NCI-H1105 (cell line): ENCODE results near the gene BTBD10.

Experiments used
- DNase-seq: peaks from one replicate; lab custom pipeline; 2025; lab: John Stamatoyannopoulos, UW

The BTBD10 gene

DNA sequence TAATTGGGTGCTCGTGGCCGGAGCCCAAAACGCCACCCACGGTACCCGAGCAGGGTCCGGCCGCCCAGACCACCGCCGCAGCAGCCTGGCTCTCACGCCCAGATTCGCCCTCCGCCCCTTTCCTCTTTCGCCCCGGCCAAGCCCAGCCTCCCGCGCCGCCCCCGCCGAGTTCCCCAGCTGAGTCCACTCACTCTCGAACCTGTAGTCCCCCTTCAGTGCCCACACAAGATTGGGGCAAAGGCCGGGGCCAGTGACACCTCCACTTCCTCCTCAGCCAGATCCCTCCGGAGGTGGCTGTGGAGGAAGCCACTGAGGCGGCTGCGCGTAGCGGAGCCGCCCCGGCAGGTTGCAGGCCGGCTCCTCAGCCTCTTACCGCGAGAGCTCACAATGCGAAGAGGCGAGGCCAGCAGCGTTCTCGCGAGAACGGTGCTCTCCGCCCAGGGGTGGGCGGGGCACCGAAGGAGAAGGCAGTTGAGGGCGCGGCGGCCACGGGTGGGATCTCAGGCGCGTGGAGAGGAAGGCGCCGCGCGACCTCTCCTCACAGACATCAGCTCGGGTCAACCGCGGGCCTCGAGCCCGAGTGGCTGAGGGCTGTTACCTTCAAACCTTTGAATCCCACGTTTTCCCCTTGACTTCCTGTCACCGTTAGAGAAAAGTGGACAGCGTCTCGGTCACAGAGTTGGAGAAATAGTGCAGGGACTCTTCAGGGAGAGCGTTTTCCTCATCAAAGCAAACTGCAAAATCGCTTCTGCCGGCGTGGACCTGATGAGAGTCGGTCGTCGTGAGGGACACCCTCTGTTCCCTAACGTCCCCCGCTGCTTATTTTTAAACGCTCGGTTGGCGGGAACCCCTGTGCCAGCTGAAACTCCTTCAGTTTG is at the start of gene BTBD10:
BTBD10 (minus strand) TSS at position 322 of the 878 bp plus-strand sequence. CDS start 18,098 bp downstream, outside the sequence.
- peak; percentile 92 for DNase-seq

DNA sequence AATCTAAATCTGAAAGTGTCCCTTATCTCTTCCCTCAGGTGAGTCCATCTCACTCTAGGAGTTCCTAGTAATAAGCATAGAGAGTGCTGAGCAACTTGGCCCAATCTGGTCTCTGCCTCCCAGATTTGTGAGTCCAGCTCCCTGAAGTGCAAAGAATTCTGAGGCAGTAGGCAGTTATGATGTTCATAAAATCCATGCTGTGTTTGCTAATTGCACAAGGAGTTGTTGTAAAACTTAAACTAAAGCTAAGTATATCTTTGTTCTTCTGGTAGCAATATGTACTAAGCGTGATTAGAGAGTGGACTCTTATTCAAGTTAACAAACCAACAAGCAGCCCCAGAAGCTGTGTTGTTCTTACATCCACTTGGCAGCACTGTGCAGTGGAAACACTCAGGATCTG is 40.4 kb upstream of the BTBD10 start:
- no peak for DNase-seq

DNA sequence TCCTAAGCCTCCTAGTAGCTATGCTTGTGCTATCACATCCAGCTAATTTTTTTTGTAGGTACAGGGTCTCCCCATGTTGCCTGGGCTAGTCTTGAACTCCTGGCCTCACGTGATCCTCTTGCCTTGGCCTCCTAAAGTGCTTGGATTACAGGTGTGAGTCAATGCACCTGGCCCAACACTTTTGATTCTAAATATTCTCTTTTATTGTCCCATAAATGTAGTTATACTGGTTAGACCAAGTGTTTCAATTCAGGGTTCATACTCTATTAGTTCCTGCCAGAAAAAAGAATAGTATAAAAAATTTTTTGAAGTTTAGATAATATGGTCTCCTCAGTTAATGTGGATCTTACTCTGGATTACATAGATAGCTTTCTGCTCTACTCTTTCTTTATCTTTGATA is 39.5 kb upstream of the BTBD10 start:
- no peak for DNase-seq

DNA sequence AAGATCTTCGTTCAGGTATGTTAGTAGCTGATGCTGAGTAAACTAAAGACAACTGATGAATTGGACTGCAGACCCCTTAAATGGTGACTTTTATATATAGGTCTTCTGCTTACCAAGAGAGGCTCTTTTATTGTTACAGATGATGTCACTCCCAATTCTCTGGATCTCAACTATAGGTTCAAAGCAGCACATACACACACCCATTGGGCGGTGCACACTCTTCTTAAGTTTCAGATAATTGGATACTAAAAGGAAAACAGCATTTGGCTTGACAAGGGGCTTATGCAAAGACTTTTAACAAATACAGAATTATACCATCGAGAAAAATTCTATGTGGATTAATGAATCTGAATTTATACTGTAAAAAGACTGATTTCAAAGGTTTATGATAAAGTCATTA is 32.9 kb upstream of the BTBD10 start, which contains the start of gene PTH:
PTH (minus strand) TSS at position 69 of the 400 bp plus-strand sequence. CDS start 3,142 bp downstream, outside the sequence.
- no peak for DNase-seq

DNA sequence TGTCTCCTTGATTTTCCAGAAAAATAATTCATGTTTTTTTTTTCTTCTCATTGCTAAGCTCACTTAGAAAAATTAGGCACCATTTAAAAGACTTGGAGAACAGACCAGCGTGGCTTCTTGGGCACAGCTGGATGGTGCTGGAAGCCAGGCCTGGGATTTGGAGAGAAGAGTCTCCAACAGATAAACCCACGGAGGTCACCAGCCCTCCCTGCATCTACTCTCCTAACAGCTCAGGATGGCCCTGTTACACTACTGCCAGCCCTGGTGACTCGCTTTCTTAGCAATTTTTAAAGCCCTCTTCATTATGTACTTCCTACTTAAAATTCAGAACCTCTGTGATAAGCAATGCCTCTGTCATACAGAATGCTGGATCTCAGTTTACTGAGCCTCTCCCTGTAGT is 31.0 kb upstream of the BTBD10 start:
- no peak for DNase-seq

DNA sequence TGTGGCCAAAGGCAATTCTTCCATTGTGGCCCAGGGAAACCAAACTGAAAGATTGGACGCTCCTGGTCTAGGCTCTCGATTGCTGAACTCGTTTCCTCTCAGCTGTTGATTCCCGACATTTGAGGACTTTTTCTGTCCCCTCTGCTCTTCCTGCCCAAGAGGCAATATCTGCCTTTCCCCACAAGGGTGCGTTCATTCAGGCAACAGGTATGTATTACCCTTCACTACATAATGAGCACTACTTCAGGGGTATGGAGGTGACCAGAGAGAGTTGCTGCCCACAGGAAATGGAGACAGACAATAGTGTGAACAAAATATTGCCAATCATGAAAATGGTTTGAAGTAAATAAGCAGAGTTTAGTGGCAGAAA is 24.6 kb upstream of the BTBD10 start:
- no peak for DNase-seq

DNA sequence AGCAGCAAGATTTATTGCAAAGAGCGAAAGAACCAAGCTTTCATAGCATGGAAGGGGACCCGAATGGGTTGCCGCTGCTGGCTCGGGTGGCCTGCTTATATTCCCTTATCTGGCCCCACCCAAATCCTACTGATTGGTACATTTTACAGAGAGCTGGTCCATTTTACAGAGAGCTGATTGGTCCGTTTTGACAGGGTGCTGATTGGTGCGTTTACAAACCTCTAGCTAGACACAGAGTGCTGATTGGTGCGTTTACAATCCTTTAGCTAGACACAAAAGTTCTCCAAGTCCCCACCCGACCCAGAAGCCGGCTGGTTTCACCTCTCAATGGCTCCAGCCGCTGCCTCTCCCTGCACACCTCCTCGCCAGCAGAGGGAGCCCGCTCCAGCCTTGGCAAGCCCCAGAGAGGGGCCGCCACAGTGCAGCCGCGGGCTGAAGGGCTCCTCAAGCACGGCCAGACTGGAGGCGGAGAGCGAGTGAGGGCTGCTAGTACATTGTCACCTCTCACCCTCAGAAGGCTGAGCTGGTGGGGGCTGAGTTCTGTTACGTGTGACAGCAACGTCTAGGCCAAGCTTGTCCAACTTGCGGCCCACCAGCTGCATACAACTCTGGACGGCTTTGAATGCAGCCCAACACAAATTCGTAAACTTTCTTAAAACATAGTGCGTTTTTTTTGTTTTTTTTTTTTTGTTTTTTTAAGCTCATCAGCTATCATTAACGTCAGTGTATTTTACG is 24.1 kb upstream of the BTBD10 start:
- no peak for DNase-seq

DNA sequence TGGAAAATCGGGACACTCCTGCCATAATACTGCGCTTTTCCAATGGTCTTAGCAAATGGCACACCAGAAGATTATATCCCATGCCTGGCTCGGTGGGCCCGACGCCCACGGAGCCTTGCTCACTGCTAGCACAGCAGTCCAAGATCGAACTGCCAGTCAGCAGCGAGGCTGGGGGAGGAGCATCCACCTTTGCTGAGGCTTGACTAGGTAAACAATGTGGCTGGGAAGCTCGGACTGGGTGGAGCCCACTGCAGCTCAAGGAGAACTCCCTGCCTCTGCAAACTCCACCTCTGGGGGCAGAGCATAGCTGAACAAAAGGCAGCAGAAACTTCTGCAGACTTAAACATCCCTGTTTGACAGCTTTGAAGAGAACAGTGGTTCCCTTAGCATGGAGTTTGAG is 17.2 kb upstream of the BTBD10 start:
- no peak for DNase-seq

DNA sequence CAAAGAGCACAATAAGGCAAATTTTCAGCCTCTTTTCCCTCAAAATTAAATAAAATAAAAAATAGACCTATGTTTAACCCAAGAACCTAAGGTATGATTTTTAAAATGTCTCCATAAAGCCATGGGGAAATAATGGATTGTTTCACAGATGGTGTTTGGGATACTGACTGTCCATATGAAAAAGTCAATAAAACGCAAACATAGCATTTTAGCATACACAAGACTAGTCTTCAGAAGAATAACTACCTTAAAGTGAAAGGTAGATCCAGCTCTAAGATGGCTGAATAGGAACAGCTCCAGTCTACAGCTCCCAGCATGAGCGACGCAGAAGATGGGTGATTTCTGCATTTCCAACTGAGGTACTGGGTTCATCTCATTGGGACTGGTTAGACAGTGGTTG is 16.7 kb upstream of the BTBD10 start:
- no peak for DNase-seq

DNA sequence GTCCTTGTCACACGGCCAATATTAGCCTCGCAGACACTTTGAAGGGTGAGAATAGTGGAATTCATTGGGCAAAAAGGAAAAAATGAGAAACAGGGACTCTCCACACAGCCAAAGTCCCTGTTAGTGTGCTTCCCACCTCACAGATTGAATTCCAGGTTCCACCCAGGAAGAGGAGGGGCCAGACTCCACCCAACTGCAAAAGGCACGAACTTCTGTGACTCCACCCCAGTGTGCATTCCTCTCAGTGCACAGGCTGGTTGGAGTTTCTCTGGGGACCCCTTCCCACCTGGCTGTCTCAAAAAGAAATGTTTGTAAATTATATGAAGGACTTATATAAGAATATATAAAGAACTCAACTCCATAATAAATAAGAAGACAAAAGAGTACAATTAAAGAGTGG is 12.1 kb upstream of the BTBD10 start:
- DNase-seq, result no peak

DNA sequence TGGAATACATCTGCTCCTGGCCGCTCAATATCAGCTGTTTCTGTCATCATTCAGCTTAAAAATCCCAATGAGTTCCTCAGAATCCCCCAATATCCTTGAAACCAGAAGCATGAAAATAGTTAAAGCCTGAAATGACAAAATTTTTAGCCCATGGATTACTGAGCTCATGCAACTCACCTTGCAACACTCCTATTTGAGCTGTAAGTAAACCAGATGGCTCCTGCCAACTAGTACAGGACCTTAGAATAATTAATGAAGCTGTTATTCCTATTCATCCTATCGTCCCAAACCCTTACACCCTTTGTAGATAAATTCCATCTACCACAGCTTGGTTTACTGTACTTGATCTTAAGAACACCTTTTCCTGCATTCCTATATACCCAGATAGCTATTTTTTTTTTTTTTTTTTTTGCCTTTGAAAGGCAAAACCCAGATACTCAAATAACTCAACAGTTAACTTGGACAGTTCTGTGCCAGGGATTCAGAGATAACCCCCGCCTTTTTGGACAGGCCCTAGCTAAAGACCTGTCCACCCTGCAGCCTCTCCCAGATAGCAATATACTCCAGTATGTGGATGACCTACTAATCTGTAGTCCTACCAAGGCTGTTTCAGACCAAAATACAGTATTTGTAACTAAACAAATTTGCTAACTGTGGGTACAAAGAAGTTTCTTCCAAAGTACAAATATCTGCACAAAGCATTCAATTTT is 10.1 kb upstream of the BTBD10 start:
- DNase-seq, result no peak

DNA sequence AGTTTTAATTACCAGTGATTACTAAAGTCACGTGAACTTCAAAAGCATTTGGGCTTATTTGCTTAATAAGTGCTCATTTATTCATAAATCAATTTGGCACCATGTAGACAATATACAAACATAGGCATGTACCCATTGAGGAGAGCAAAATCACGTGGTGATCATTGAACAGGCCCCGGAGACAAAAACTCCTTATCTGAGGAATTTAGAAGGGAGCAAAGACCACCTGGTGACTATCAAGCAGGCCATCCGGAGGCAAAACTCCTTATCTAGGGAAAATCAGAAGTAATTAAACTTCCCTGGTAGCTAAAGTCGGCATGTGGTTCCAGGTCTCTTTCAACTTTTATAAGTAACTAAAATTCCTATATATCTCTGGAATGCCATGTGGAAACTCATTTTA is 5.7 kb upstream of the BTBD10 start:
- DNase-seq, result no peak

DNA sequence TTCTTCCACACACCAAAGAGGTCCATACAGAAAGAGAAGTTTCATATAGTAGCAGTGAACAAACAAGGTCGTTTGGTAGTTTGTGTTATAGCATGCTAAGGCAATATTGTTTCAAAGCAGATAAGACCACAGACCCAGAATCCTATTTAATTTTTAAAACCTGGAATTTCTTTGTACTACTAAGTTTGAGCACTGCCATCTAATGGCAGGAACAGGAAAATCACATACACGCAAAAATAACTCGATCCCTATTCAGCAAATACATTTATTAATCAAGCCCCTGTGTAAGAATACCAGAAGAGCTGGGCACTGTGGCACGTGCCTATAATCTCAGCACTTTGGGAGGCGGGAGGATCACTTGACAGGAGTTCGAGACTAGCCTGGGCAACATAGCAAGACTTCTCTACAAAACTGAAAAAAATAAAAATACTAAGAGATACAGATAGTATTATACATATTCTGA is 2.9 kb upstream of the BTBD10 start:
- DNase-seq, result no peak

DNA sequence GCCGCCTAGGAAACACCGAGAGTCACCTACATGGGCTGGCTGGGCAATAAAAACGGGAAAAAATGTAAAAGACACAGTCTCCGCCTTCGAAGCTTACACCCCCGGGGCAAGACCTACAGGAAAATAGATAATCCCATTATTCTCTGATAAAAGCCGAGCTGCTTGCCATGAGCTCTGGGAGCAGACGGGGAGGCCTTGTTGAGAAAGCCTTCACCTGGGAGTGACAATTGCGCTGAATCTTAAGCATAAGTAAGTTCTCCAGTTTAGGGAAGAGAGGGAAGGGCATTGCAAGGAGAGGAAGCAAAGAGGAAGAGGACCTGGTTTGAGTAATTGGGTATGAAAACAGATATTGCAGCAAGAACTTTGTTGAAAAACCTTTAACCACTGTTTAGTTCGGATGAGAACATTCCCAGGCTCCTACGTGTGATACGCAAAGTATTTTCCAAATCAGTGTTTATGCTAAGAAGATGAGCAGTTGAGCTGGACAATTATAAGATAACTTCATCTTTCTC is 813 bp upstream of the BTBD10 start:
- DNase-seq, result no peak

DNA sequence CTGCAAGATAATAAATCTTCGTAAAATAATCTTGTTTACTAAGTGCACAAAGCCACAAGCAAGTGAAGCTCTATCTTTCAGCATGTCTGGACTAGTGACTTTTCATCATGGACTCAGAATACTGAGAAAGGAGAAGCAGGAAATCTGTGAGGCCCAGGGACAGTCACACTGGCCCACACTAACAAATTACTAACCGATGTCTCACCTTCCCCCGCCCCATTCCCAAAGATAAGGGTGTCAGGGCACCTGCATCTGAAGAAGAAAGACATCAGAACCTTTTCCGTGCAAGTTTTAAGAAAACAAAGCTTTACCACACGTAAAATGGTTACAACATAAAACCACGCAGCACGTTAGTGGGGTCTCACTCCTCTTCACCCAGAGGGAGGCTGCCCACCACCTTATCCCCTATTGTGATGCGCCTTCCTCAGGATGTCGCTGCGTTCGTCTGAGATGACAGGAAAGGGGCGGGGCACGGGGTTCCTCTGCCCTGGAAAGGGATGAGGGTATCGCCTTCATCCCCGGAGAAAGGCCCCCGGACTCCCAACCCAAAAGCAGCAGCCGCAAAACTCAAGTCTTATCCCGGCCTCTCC is 616 bp downstream of the BTBD10 start:
- peak; percentile 50 for DNase-seq

DNA sequence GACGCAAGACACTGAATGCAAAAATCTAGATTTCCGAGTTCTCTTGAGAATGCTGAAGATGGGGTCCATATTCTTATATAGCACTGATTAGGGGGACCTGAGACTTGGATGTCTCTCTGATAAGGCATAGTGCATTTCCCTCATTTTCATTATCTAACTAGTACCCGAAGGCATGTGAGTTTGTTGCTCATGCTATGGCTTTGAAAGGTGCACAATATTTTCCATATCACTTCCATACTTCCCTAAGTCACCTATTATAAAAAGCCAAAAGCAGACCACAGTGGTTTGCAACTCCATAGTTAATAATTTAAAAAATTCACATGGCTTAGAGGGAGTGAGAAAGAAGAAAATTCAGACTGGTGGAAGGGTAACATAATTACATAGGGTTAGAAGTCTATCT is 1.7 kb downstream of the BTBD10 start:
- DNase-seq, result no peak

DNA sequence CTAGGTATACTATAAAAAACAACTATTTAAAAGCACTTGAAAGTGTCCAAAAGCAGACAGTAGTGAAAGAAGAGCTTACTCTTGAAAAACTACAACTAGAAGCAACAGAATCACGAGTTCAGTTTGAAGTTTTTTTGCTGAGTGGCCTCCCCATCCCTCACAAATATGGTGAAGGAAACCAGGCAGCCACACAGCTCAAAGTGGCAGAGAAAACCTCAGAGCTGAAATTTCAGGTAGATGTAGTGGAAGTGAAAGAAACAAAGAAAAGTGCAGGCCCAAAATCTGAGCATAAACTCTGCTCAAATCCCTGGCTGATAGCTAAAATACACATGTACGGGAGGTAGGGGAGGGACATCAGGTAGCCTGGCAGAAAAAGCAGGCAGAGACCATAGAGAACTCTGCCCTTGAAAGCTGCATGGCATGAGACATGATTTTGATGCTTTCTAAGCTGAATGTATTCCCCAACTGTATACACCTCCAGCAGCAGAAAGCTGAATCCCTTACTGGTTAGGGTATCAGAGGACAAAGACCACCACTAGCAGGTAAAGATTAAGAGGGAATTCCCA is 12.1 kb downstream of the BTBD10 start:
- DNase-seq, result no peak

DNA sequence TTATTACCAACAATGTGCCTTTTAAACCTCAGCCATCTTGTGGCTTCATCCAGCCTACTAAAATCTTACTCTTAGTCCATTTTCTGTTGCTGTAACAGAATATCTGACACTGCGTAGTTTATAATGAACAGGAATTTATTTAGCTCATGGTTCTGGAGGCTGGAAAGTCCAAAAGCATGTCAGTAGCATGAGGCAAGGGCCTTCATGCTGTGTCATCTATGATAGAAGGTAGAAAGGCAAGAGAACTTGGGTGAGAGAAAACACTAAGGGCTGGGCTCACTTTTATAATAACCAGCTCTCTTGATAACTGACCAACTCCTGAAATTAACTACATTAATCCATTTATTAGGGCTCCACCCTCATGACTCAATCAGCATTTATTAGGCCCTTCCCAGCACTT is 13.5 kb downstream of the BTBD10 start:
- DNase-seq, result no peak

DNA sequence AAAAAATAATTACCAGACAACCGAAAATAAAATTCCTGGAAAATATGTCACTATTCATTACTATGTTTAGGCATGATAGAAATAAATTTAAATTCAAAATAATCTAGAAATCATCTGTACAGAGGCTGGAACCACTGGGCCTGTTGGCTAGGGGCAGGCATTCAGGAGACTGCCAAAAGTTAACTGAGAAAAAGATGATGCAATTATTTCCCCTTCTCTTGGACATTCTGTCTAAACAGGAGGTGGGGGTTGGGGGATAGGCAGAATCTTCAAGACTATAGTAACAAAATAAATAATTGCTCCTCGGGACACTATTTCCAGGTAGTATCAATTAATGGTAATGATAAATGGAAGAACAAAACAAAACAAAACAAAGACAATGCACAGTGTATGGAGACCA is 14.1 kb downstream of the BTBD10 start:
- DNase-seq, result no peak

DNA sequence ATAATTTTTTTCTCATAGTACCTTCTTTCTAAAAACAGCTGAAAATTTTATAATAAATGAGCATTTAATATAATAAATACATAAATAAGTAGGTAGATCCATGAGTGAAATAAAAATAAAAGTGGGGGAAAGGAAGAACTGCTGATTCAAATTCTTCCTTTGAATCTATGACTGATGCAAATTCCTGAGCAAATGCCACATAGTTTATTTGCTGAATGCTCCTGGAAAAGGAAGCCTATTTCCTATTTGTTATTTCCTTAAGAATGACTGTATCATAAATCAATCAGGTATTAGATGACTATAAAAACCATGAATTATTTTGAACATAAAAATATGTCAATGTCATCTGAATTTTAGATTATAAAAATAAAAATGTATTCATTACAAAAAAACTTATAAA is 16.6 kb downstream of the BTBD10 start:
- DNase-seq, result no peak

DNA sequence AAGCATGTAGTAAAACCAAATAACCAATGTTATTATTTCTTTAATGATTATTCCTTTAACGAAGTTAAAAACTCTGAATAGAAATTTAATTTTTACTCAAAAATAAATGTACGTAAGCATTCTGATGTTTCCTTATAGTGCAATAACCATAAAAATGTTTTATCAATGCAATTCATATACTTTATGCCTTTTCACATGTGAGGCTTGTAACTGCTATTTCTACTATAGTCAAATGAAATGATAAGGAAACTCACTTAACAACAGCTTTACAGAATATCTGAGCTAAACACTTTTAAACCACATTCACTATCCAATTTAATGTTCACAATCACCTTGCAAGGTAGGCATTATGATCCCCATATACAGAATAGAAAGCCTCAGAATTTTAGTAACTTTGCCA is 17.4 kb downstream of the BTBD10 start:
- DNase-seq, result no peak
